K562 (cell line): ENCODE results near the gene ETFBKMT. TPM values are rescaled to one million over a fixed set of nuclear protein-coding genes. Genes with fewer than 3 reads are reported as not detected.
A peak's percentile ranks its signal among the peaks of the same experiment; 100 is the strongest.

ENCODE experiments used
- ATAC-seq: fragments of 200-7000 bp; cut with Tn5 transposase; 3 replicates; pipeline ENCODE4 v1.9.1; 2020; ENCODE audit warnings: moderate library complexity
- BruUV-seq: library from RNA; stranded (reverse); fragments of 400-500 nt; replicated peaks from 2 replicates; lab custom pipeline; 2021; lab: Mats Ljungman, UMichigan
- CTCF ChIA-PET: fragments of 300-600 bp; formaldehyde crosslinking; extraction: SDS; loops from one replicate; lab custom pipeline; 2021; ENCODE audit warnings: low intra/inter-chr PET ratio; lab: Yijun Ruan, JAX
- POLR2A ChIA-PET: fragments of 300-600, 350-650 bp; sonication (Branson Sonifier 250); formaldehyde crosslinking; extraction: SDS; loops from one replicate; lab custom pipeline; 2021; ENCODE audit warnings: antibody characterized with exemption, inconsistent platforms; lab: Yijun Ruan, JAX
- DNase-seq, 4 experiments: peaks; one replicate each; pipeline versions ENCODE4 v3.0.0 to v3.0.0-alpha.2; 2011 to 2018; ENCODE audit warnings: low spot score in 3 of 4, mixed read lengths in 3 of 4; ENCODE audit errors: extremely low read depth in 1 of 4
- FAIRE-seq: peaks from 2 replicates; lab custom pipeline; 2011; peaks lifted over from hg19 to GRCh38; lab: Jason Lieb, UNC
- H2AFZ ChIP-seq: 2 replicates; pipeline ENCODE4 v1.6.0; 2011; ENCODE audit warnings: low read depth, low read length, control low read depth, inconsistent platforms
- H3K27ac ChIP-seq: fragments of 200-600 bp; 3 replicates; pipeline ENCODE4 v1.8.0; 2011; ENCODE audit warnings: low read depth, mild to moderate bottlenecking, control low read depth, inconsistent platforms, low read length, moderate library complexity, mixed read lengths; ENCODE audit errors: extremely low read depth
- H3K27me3 ChIP-seq, 2 experiments: fragments of 300-600 bp in 1 of 2; 2 replicates in 1 of 2; 3 replicates in 1 of 2; pipeline versions ENCODE4 v1.6.0 to v1.8.0; 2011; ENCODE audit warnings: inconsistent platforms in 2 of 2, low read length in 2 of 2, mild to moderate bottlenecking in 1 of 2, mixed read lengths in 1 of 2, moderate library complexity in 1 of 2; ENCODE audit not compliant: control insufficient read depth in 2 of 2, insufficient read depth in 2 of 2
- H3K36me3 ChIP-seq: fragments of 300-600 bp; 3 replicates; pipeline ENCODE4 v1.8.0; 2011; ENCODE audit warnings: mild to moderate bottlenecking, low read length, inconsistent platforms; ENCODE audit not compliant: control insufficient read depth, insufficient read depth
- H3K4me1 ChIP-seq, 2 experiments: fragments of 200-600 bp in 1 of 2; replicated peaks in 1 of 2; 2 replicates in 1 of 2; 3 replicates in 1 of 2; pipeline versions ENCODE4 v1.5.1 to v1.8.0; 2011; ENCODE audit warnings: inconsistent platforms in 2 of 2, low read length in 2 of 2, mild to moderate bottlenecking in 1 of 2, mixed read lengths in 1 of 2, moderate library complexity in 1 of 2; ENCODE audit not compliant: control insufficient read depth in 2 of 2, insufficient read depth in 2 of 2
- H3K4me2 ChIP-seq: 2 replicates; pipeline ENCODE4 v1.6.1; 2011; ENCODE audit warnings: low read length, control low read depth, inconsistent platforms, mixed read lengths; ENCODE audit not compliant: insufficient read depth
- H3K4me3 ChIP-seq: fragments of 200-600 bp; sonication (generic), shearing (Covaris generic); 2 replicates; pipeline ENCODE4 v1.5.1; 2016; ENCODE audit warnings: control low read depth, inconsistent platforms
- H3K79me2 ChIP-seq: fragments of 200-600 bp; 3 replicates; pipeline ENCODE4 v1.8.0; 2011; ENCODE audit warnings: low read length, inconsistent platforms; ENCODE audit not compliant: control insufficient read depth, insufficient read depth
- H3K9ac ChIP-seq, 2 experiments: 2 replicates each; pipeline versions ENCODE4 v1.6.0 to v1.6.1; 2011; ENCODE audit warnings: low read depth in 2 of 2, low read length in 2 of 2, control low read depth in 1 of 2, inconsistent platforms in 1 of 2, mild to moderate bottlenecking in 1 of 2, mixed read lengths in 1 of 2; ENCODE audit not compliant: insufficient read depth in 1 of 2
- H3K9me1 ChIP-seq: one replicate; pipeline ENCODE4 v1.6.0; 2011; ENCODE audit warnings: inconsistent platforms, mild to moderate bottlenecking, low read length, moderate library complexity; ENCODE audit not compliant: control insufficient read depth, insufficient read depth
- H3K9me3 ChIP-seq: replicated peaks from 2 replicates; pipeline ENCODE4 v1.5.1; 2011; ENCODE audit warnings: low read depth, low read length, inconsistent platforms; ENCODE audit not compliant: control insufficient read depth, insufficient read depth
- H4K20me1 ChIP-seq: replicated peaks from 2 replicates; pipeline ENCODE4 v1.6.1; 2011; ENCODE audit warnings: low read length, inconsistent platforms, mixed read lengths; ENCODE audit not compliant: control insufficient read depth, insufficient read depth
- C11orf30 ChIP-seq: fragments of 450-650 bp; IDR thresholded peaks from 2 replicates; pipeline ENCODE4 v1.6.1; 2016; ENCODE audit warnings: low read depth, mild to moderate bottlenecking
- CAMTA2 ChIP-seq: fragments of 250-450 bp; sonication (Bioruptor Pico); conservative IDR thresholded peaks from 2 replicates; pipeline ENCODE4 v1.5.1; 2022
- HES1 ChIP-seq: fragments of 450-650 bp; IDR thresholded peaks from 2 replicates; pipeline ENCODE4 v1.6.1; 2016; ENCODE audit warnings: low read depth, mild to moderate bottlenecking, moderate library complexity
- MAFG ChIP-seq: fragments of 450-650 bp; conservative IDR thresholded peaks from 2 replicates; pipeline ENCODE4 v1.6.1; 2016; ENCODE audit warnings: missing genetic modification characterization, missing compliant biosample characterization
- MCM7 ChIP-seq, 2 experiments: fragments of 450-650 bp; IDR thresholded peaks; 2 replicates each; pipeline ENCODE4 v1.6.1; 2016 to 2018
- MEF2A ChIP-seq: IDR thresholded peaks from 2 replicates; pipeline ENCODE4 v1.6.1; 2011; ENCODE audit warnings: low read depth, mild to moderate bottlenecking, low read length, moderate library complexity; ENCODE audit not compliant: control insufficient read depth
- MTF1 ChIP-seq: fragments of 250-450 bp; sonication (Bioruptor Pico); IDR thresholded peaks from 2 replicates; pipeline ENCODE4 v1.9.0; 2021; ENCODE audit warnings: moderate library complexity, mild to moderate bottlenecking, inconsistent platforms, borderline replicate concordance
- NR3C1 ChIP-seq: sonication (generic); formaldehyde crosslinking; IDR thresholded peaks from 2 replicates; pipeline ENCODE4 v1.8.1; 2022; ENCODE audit warnings: missing genetic modification reagents
- RNF219 ChIP-seq: fragments of 250-450 bp; sonication (Bioruptor Pico); IDR thresholded peaks from 2 replicates; pipeline ENCODE4 v1.5.0; 2022; ENCODE audit warnings: mild to moderate bottlenecking
- TRIM24 ChIP-seq, 2 experiments: fragments of 450-650 bp; IDR thresholded peaks; 2 replicates each; pipeline ENCODE4 v1.6.1; 2016
- USF2 ChIP-seq: sonication (generic); formaldehyde crosslinking; IDR thresholded peaks from 2 replicates; pipeline ENCODE4 v1.5.0; 2020; ENCODE audit warnings: missing genetic modification reagents
- ZBTB8A ChIP-seq: fragments of 450-650 bp; IDR thresholded peaks from 2 replicates; pipeline ENCODE4 v1.6.1; 2018; ENCODE audit warnings: mild to moderate bottlenecking, moderate library complexity; ENCODE audit not compliant: partially characterized antibody
- ZNF165 ChIP-seq: fragments of 250-450 bp; sonication (Bioruptor Pico); IDR thresholded peaks from 2 replicates; pipeline ENCODE4 v1.4.0; 2020; ENCODE audit warnings: borderline replicate concordance
- ZNF316 ChIP-seq: fragments of 450-650 bp; IDR thresholded peaks from 2 replicates; pipeline ENCODE4 v1.6.1; 2016
- WGBS: fragments of 100-300 bp; shearing (Covaris generic); methylation state at CpG from one replicate; pipeline ENCODE4 v1.1.6; 2016; ENCODE audit warnings: low coverage, mixed read lengths; ENCODE audit not compliant: insufficient coverage; ENCODE audit errors: missing lambda C conversion rate; 5-methylcytosine and 5-hydroxymethylcytosine counted together
- in situ Hi-C: fragments of 300-500 bp; cut with MboI; formaldehyde crosslinking; loops from 4 replicates; pipeline ENCODE4 v1.15.0; 2018; ENCODE audit warnings: inconsistent platforms, mixed read lengths
- intact Hi-C: fragments of 100-400 bp; cut with micrococcal nuclease; formaldehyde crosslinking; loops from 2 replicates; pipeline ENCODE4 v1.14.2; 2022
- polyA plus RNA-seq, 8 experiments: library from polyadenylated mRNA; depleted of rRNA in 4 of 8; stranded (reverse) in 5 of 8; unstranded in 3 of 8; fragments of >200 nt; fragmentation: Nextera tagmentation in 2 of 8; fragmentation: Illumina TruSeq in 1 of 8; extraction: Ambion mirVana in 2 of 8; extraction: Trizol in 1 of 8; gene quantifications; 2 replicates each; pipeline versions ENCODE4 v1.2.1 to v1.2.3, GENCODE V29; 2011 to 2014; ENCODE audit warnings: inconsistent platforms in 1 of 8, missing spikeins in 1 of 8
- total RNA-seq, 7 experiments: library from RNA; depleted of rRNA in 6 of 7; stranded (reverse); fragments of >200 nt in 6 of 7; fragmentation: Illumina TruSeq in 2 of 7; extraction: Trizol in 2 of 7; gene quantifications; 2 replicates each; pipeline versions ENCODE4 v1.2.1 to v1.2.3, GENCODE V29; 2011 to 2021; ENCODE audit warnings: low replicate concordance in 1 of 7

The ETFBKMT gene
- total and polyA plus RNA-seq, 9 of the 15 experiments (the other 6 are each of a cell fraction or from before 2014, with no cell fraction given) = 0.18 to 1.7 (median 0.96) TPM

GRCh38 chr12:31712877-31713276, 53.4 kb downstream of the ETFBKMT start:
- H3K79me2 ChIP-seq = peaks cover 24% of the 10 kb centered on the region
- no peaks in the 10 kb centered on the region for H4K20me1 ChIP-seq
- ChIA-PET CTCF (no interaction called here), POLR2A (no interaction called here)
- H3K9me3 ChIP-seq = no peaks in the 10 kb centered on the region; the same call in 1 of the 2 replicates
- no peak overlapping the region for H3K4me3 ChIP-seq
- in situ Hi-C loops (no loop called here), intact Hi-C loops (no loop called here)
- H3K9ac ChIP-seq = no peak overlapping the region
- no TSS peak for BruUV-seq
- no peak overlapping the region for H2AFZ ChIP-seq
- no peak for FAIRE-seq
- no peaks in the 10 kb centered on the region for H3K27me3 ChIP-seq
- no peaks in the 10 kb centered on the region for H3K9me1 ChIP-seq
- H3K27ac ChIP-seq = no peak overlapping the region
- ATAC-seq = no peak
- H3K4me1 ChIP-seq = peaks cover 0 to 14% of the 10 kb centered on the region in 2 experiments; a peak in 3 of 5 replicates
- DNase-seq = no peak
- no peaks in the 10 kb centered on the region for H3K36me3 ChIP-seq
- 80% methylated on average over 5 of the region's 5 CpGs for WGBS
- H3K4me2 ChIP-seq = no peak overlapping the region
- no peak for TF ChIP-seq CAMTA2 (CRISPR knock-in tag)
- TF ChIP-seq USF2 (CRISPR knock-in tag) = no peak
- TF ChIP-seq TRIM24 (IDR thresholded peaks at IDR 0.05) = 0 out of 4 replicates have a peak, but pooled peaks of 1 of the 2 experiments have one; percentile 18
- peak; percentile 52; the same call in 1 of the 2 replicates for TF ChIP-seq C11orf30
- no peak for TF ChIP-seq ZNF165 (CRISPR knock-in tag)
- no peak for TF ChIP-seq MTF1
- no peak for TF ChIP-seq MEF2A
- 0 out of 2 replicates have a peak, but pooled peaks have one; percentile 47 for TF ChIP-seq MAFG (tag)
- TF ChIP-seq RNF219 (CRISPR knock-in tag) = no peak
- no peak for TF ChIP-seq NR3C1
- no peak for TF ChIP-seq HES1
- peak; percentile 68 for TF ChIP-seq ZNF316
- TF ChIP-seq ZBTB8A = no peak
- TF ChIP-seq MCM7 (IDR thresholded peaks at IDR 0.05) = no peak
